HG03558 (cell line): ENCODE data around the gene CNOT6.
"Not testable (repeated sequence)": the region's sequence is repeated elsewhere in the genome, so short reads cannot be mapped to it uniquely, and the experiment has no call there.

Source experiments
- ATAC-seq: cut with Tn5 transposase; IDR thresholded peaks from one replicate; pipeline ENCODE4 v1.9.1; 2021; ENCODE audit warnings: moderate number of reproducible peaks; ENCODE audit not compliant: unreplicated experiment; ENCODE audit errors: extremely low read depth

CNOT6 gene

GRCh38 chr5:180494060-180494509 is at the start of gene CNOT6:
TSS of gene CNOT6 (plus strand) at chr5:180494379. CDS start at chr5:180529277, 34,898 bp downstream.
- ATAC-seq = peak; percentile 69

- no peak for ATAC-seq
Observed at GRCh38 chr5:180454752-180455151, 39.4 kb upstream of the CNOT6 start.

- no peak for ATAC-seq
Observed at GRCh38 chr5:180455872-180456271, 38.3 kb upstream of the CNOT6 start.

GRCh38 chr5:180456792-180457191 is 37.4 kb upstream of the CNOT6 start:
- ATAC-seq = no peak

- ATAC-seq = not testable (repeated sequence)
Observed at GRCh38 chr5:180458852-180459673, 35.1 kb upstream of the CNOT6 start.

- ATAC-seq = not testable (repeated sequence)
Observed at GRCh38 chr5:180459674-180460142, 34.5 kb upstream of the CNOT6 start.

GRCh38 chr5:180460834-180461233 is 33.3 kb upstream of the CNOT6 start:
- ATAC-seq = no peak

GRCh38 chr5:180461303-180461702 is 32.9 kb upstream of the CNOT6 start:
- ATAC-seq = no peak

- ATAC-seq = no peak
Observed at GRCh38 chr5:180463216-180463900, 30.8 kb upstream of the CNOT6 start.

GRCh38 chr5:180463916-180464602 is 30.1 kb upstream of the CNOT6 start:
- no peak for ATAC-seq

- ATAC-seq = no peak
Observed at GRCh38 chr5:180464603-180464970, 29.6 kb upstream of the CNOT6 start.

- ATAC-seq = not testable (repeated sequence)
Observed at GRCh38 chr5:180465052-180465451, 29.1 kb upstream of the CNOT6 start.

- no peak for ATAC-seq
Observed at GRCh38 chr5:180466316-180466715, 27.9 kb upstream of the CNOT6 start.

- ATAC-seq = no peak
Observed at GRCh38 chr5:180467028-180467975, 26.9 kb upstream of the CNOT6 start.

GRCh38 chr5:180467989-180468731 is 26.0 kb upstream of the CNOT6 start:
- ATAC-seq = no peak

GRCh38 chr5:180468732-180469585 is 25.2 kb upstream of the CNOT6 start:
- no peak for ATAC-seq

GRCh38 chr5:180469586-180469865 is 24.7 kb upstream of the CNOT6 start:
- no peak for ATAC-seq

- ATAC-seq = no peak
Observed at GRCh38 chr5:180469866-180470265, 24.3 kb upstream of the CNOT6 start.
